T-helper 1 cell (primary cell): ENCODE data around the gene MPRIP.

Experiments used
- DNase-seq, 5 donors: peaks; one replicate each; pipeline ENCODE4 v3.0.0-alpha.2; 2012 to 2020

The MPRIP gene

DNA sequence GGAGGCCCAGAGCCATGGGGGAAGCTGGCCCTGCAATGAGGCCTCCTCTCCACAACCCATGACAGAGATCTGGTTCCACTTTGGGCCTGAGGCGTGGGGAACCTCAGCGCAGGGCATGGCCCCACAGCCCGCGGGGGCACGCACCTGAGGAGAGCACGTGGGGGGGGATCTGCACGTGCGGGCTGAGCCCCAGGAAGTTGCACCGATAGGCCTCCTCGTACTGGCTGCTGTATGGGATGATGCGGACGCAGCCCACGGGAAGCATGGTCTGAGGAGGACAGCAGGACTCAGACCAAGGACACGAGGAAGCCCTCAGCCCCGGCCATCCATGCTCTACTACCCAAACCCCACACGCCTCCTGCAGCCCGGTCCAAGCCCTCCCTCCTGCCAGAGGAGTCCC is 174.0 kb downstream of the MPRIP start:
- no peak for DNase-seq

DNA sequence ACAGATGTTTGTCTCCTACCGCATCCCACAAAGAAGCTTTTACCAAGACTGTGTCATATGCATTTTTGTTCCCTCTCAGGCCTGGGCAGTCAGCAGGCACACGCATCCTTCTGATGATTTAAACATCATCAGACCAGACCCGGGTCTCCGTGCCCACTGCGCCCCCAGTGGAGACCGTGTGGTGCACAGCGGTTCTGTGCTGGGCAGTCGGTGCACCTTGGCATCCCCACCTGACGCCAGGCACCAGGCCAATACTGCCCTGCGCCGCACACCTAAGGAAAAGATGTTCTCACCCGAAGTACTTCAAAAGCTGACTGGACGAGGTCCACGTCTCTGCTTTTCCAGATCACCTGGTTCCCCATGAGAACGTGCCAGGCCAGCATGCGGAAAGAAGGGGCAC is 174.5 kb downstream of the MPRIP start:
- DNase-seq: no peak

DNA sequence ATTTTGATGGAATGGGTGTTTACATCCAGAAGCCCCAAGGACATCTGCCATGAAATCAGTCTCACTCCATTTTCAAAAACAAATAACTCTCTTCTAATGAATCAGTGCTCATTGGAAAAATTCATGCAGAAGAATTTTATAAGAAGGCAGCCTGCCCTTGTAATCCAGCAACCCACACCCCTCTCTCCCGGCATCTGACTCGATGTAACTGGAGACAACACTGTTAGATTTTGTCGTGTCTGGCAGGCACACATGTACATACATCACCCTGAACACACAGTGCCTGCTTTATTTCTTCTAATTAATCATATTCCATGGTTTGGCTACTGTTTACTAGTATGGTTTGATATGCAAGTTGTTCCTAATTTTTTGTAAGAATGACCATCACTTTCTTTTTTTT is 175.7 kb downstream of the MPRIP start:
- no peak for DNase-seq

DNA sequence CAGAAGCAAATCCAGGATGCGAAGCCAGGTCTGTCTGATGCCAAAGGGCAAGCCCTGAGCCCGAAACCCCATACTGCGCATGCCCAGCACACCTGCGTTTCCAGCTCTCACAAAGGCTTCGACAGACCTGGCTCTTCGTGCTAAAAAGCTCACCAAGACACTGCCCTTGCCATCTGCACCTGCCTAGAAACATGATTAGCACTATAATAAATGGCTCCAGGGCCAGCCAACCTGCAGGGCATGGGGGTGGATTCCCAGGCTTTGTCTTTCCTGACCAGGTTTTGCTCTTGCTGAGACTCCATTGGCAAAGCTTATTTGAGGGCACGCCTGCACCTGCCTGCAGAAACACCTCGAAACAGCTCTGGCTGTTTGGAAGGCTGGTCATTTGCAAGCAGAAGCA is 178.3 kb downstream of the MPRIP start:
- DNase-seq: no peak

DNA sequence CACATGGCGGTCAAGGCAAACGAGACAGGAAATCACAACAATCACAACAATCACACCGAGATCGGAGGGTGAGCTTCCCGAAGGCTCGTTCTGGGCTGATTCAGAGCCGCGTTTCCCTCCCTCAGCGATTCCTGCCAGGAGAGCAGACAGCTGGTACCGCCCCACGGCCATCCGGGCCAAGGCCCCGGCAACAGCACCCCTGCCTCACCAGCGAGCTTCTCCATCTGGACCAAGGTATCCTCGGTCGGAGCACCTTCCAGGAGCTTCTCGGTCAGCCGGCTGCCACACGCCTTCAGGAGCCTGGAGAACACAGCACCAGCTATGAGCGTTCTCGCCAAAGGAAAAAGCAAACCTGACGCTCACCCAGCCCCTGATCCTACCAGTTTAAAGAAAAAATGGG is 179.1 kb downstream of the MPRIP start:
- DNase-seq: no peak

DNA sequence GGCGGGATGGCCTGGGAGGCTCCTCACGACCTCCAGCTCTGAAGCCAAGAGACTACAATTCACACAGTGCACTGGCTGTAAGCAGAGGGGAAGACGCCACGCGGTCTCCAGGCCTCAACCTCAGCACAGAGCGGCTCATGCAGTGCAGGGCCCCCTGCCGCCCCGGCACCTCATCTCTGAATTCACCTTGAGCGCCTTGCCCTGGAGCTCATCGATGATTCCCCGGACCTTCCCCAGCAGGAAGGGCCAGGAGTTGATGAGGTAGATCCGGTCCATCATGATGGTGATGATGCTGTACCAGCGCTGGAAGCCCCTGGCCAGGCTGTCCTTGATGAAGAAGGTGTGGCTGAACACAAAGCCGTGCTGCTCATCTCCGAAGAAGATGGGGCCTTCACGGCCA is 181.5 kb downstream of the MPRIP start:
- DNase-seq: no peak

DNA sequence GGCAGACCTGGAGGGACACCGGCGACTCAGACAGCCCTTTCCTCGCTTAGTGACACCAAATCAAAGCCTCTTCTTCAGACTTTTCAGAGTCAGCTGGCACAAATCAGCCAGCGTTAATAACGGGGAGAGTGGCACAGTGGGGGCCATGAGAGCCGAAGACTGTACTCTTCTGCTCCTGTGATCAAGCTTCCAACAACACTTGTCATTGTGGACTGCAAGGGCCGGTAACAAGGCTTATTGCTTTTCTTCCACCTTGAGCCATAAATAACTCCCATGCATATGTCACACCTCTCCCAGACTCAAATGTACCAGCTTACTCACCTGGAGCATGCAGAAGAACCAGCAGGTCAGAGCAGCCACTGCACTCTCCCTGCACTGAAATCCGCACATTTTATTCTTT is 181.9 kb downstream of the MPRIP start:
- no peak for DNase-seq

DNA sequence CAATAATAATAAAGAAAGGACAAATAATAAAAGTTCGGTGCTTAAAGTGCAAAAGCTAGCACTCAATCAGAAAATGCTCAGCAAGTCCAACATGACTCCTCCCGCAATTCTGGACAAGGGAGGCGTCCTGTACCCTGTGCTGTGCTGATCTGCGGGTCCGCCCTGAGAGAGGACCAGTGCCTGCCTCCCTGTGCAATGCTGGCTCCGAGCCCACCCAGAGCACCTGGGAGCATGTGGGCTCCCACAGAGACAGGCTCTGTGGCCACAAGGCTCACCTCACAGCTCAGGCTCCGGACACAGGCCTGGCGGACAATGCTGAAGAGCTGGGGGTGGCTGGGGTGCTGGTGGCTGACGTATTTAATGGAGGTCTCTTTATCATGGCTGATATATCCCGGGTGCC is 183.6 kb downstream of the MPRIP start:
- DNase-seq: no peak

DNA sequence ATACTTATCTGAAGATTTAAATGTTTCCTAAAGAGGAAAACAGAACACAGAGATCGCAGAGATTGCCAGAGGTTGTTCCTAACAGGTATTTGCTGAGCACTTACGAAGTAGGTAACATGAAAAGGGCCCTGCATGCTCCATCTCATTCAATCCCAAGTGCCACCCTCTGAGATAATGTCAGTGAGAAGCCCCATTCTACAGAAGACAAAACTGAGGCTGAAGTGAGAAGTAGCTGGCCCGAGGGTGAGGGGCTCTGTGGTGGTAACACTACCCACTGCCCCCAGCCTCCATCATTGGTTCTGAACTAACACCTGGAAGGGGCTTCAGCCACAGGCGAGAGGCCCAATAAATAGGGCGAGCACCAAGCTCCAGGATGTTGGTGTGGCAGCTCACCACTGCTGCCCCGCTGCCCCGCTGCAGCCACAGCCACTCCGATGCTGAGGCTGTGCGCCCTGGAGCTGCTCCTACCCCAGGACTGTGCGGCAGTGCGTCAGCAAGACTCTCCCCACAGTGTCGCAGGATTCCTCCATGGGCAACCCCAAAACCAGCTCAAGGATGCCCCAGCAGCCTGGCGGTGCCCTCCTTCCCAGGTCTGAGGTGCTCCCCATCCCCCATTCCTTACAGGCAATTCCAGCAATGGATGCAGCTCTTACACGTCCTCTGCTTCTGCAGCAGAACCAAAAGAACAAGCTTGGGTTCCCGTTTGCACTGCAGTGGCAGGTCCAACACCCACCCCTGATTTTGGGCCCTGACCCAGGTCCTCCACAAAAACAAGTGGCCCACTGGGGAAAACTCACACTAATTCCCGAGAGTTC is 184.4 kb downstream of the MPRIP start:
- no peak for DNase-seq

DNA sequence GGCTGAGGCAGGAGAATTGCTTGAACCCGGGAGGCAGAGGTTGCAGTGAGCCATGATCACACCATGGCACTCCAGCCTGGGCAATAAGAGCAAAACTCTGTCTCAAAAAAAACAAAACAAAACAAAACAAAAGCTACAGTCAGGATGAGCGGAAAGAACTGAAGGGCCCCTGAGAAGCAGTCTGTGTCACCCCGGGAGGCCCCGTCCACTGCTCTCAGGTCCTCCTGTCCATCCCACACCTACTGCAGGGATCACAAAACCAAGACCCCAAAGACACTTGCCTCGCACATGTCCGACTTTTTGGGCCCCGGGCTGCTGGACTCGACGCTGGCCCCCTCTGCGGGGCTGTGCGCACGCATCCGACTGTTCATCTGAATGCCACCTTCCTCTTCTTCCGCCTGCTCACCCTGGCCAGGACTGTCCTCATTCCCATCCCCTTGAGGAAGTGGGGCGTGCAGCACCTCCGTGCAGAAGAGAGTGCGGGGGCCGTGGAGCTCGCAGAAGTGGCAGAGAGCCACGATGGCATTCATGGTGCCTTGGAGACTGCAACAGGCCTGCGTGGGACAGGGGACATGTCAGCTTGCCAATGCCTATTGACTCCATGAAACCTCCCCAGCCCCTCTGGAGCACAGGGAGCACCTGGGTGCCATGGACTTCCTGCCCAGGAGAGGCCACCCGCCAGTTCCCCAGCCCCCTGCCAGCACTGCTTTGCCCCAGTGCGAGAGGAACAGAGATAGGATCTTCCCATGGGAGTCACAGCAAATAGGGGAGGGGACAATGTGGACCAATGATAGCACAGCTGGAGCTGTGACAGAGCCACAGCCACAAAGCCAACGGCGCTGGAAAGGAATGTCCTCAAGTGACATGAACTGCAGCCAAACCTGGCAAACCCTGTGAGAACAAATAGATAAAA is 185.6 kb downstream of the MPRIP start:
- DNase-seq: no peak

DNA sequence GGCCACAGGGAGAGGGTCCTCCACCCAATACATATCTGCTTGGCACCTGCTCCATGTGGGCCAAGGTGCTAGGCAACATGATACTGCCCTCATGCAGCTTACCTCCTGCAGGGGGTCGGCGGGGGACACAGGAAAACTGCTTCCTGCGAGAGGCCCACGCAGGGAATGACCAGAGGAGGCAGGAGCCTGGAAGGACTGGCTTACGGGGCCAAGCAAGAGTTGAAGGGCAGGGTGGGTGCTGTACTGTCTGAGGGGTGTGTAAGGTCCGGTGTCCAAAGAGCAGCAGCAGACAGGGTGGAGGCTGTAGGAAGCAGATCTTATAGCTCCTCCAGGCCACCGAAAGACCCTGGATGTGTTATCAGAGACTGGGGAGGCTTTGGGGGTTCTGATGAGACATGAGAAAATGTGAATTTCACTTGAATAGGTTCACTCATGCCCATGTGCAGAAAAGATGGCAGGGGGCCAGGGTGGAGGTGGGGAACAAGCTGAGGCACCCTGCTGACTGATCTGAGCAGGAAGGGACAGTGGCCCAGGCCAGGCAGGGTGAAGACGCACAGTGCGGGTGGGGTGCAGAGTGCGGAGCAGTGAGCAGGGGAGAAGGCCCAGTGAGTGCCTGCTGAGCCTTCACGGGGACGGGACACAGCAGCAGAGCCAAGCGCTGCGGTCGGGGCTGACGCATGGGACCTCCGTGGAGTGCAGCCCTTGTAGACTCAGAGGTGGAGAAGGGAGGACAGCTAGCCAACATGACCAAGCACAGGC is 186.4 kb downstream of the MPRIP start:
- no peak for DNase-seq

DNA sequence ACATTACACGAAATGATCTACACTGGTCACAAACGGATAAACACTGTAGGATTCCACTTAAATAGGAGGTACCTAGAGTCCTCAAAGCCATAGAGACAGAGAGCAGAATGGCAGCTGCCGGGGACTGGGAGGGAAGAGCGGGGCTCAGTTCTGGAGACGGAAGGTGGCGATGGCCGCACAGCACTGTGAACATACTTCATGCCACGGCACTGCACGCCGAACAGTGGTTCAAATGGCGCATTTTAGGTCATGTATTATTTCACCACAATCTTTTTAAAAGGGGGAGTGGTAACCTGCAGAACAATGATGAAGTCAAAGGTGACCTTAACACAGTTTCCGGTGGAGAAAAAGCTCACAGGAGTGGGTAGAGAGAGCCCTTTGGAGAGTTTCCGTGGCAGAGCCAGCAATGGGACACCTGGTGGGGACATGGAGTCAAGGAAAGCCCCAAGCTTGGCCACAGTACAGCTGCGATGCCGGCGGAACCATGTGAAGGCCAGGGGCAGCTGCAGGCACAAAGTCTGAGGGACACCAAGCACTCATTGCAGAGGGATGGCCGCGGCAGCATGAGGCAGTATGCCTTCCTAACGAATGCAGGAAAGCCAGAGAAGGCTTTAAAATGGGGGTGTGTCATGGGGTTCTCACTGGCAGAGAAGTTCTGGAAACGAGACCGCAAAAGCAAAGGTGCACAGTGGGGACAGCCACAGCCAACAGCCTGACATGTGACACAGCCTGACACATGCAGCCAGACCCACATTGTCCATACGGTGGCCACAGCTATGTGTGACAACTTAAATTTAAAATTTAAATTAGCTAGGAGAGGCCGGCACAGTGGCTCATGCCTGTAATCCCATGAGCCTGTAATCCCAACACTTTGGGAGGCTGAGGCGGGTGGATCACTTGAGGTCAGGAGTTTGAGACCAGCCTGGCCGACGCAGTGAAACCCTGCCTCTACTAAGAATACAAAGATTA is 187.4 kb downstream of the MPRIP start:
- no peak for DNase-seq

DNA sequence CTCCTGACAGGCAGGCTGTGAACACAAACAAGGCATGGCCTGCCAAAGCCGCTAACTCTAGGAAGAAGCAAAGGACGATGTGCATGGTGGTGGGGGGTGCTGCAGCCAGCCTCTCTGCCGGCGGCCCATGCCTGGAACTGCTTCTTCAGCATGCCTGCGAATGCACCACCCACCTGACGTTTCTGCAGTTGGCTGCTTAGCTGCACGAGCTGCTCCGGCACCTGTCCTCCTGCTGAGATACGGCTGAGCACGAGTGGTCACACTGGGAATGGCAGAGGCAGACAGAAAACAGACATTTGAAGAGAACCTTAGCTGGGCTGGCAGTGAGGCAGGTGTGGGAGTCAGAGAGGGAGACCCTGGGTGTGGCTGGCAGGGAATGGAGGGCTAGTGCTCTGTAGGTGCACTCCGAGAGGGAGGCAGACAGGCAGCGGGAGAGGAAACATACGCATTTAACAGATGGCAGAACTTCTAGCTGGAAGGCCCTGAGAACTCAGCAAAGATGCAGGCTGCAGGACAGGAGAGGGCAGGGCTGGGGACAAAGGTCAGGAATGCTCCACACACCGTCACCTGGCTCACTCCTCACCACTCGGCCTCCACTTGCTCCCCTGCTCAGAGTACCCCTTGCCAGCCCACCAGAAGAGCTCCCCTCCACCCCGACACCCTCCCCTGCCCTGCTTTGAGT is 189.5 kb downstream of the MPRIP start:
- DNase-seq: no peak

DNA sequence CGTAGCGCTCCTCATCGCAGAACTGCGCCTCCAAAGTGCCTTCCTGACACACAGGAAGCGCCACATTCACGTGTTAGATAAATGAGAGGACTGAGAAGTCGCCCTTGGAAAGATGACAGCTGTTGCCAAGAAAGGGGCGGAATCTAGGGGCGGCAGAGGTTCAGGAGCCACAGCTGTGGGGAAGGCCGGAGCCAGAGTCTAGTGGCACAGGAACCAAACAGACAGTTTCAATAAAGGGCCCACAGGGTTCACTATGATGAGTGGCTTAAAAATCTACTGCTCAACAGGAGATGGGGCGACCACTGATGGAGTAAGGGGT is 190.0 kb downstream of the MPRIP start:
- no peak for DNase-seq

DNA sequence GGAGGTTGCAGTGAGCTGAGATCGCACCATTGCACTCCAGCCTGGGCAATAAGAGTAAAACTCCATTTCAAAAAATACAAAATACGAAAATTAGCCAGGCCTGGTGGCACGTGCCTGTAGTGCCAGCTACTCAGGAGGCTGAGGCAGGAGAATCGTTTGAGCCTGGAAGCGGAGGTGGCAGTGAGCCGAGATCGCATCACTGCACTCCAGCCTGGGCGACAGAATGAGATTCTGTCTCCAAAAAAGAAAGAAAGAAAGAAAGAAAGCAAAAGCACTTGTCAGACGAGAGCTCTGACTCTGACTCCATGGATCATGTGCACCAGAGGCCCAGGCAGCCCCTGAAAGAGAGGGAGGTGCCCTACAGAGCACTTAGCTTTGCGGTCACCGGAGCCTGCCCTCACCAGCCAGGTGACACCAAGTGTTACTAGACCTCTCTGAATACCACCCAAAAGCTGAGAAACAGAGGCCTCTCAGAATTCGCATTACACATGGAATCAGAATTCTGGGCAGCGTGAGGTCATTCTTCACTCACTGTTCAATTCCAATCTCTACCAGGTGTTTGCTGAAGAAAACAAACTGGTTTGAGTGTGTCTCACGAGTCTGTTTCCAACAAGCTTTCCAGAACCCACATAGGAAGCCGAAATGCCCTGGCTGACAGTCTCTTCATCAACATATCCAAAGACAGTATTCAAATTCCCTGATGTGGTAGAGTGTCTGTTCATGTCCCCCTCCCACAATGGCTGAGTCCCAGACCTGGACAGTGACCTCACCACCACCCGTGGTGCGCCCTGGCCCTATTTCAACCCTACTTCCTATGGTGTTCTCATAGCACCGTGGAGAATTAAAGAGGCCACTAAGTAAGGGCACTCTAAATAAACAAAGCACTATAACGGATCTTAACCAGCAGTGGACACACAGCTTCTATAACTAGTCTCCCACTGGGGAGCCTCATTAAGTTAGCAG is 193.2 kb downstream of the MPRIP start:
- DNase-seq: no peak

DNA sequence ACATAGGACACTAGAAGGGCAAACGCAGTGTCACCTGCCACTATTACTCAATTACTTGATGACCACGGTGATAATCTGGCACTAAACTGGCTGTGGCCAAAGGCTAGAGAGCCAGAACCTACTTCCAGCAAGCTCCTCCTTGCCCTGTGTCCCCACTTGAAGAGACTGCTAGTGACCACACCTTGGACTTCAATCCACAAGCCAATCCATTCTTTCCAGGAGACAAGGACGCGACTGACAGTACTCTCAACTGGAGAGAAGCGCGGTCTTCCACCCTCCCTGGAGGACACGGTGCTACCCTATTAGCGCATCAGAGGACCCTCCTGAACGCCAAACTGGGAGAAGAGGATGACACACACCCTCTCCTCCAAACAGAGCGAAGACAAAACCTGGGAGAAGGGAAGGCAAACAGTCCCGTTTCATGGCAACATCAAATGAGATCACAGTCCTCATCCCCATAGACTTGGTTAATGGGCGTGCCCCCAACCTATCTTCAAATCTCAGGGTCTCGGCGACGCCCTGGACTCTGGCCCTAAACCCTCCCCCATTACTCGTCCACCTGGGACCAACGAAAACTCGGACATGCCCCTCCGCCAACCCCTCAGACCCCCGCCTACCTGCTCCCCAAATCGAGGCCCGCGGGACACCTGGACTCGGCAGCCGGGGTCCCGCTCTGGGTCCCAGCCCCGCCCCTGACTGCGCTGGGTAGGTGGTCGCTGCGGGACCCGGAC is 194.2 kb downstream of the MPRIP start:
- DNase-seq: no peak

DNA sequence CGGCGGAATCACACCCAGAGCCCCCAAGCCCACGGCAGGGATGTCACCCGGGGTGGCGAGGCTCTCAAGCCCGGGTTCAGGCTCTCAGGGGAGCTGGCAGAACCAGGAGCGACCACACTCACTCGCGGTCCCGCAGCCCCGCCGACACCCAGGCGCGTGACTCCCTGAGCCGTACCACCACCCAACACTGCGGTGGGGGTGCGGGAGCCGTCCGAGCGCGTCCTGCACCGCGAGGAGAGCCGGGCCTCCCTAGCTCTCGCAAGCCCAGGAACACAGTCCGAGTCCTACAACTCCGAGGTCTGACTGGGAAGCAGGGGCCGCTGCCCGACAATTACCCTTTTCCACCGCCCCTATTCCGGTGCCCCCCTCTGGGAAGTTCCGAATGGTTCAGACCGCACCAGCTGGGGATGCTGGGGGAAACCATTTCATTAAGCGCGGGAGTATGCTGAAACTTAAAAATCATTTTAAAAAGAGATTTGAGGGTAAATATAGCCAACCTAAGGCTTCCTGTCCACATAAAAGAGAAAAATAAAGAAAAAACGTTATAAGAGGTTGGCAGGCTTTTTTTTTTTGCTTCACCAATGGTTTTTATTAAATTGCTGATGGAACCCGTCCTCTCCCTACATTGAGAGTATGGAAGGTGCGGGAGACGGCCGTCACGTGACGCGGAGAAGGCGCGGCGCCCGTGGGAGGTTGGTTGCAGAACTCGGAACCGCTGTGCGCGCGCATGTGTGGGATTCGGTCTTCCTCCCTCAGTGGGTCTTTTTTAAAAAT is 195.0 kb downstream of the MPRIP start, which contains the start of gene FLCN:
Gene FLCN (minus strand): TSS at position 143 of the 774 bp plus-strand sequence. CDS start 9,031 bp downstream, outside the sequence.
- DNase-seq: peak; percentile 84 to 89 (median 87)

DNA sequence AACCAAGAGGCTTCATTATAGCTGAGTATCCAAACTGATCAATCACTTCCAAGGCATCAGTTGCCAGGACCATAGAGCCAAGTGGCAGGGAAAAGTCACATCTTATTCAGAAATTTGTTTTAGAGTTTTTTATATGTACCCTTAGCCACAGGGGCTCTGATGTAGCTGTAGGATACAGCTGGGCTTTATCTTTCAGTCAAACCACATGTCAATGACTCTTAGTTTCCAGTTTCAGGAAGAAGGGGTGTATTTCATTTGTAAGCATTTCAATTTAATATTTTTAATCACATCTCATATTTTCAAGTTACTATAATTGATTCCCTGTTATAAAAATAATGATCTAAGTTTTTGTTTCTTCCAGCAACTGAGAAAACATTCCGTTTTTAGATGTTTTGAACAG is 197.6 kb downstream of the MPRIP start:
- no peak for DNase-seq

DNA sequence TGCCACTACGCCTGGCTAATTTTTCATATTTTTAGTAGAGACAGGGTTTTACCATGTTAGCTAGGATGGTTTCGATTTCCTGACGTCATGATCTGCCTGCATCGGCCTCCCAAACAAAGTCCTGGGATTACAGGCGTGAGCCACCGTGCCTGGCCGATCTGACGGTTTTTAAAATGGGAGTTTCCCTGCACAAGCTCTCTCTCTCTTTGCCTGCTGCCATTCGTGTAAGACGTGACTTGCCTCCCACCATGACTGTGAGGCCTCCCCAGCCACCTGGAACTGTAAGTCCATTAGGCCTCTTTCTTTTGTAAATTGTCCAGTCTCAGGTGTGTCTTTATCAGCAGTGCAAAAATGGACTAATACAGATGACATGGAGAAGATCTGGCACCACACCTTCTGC is 199.4 kb downstream of the MPRIP start:
- DNase-seq: no peak
